ENCODE data around the gene TRNAU1AP.
"Not testable (repeated sequence)": the region's sequence is repeated elsewhere in the genome, so short reads cannot be mapped to it uniquely, and the experiment has no call there.

- TF ChIP-seq POLR2AphosphoS5 (IDR thresholded peaks at IDR 0.05; ENCODE audit: low read depth, low read length); POLR2A (IDR thresholded peaks at IDR 0.05; ENCODE audit: low read depth, low read length); TAF1 (IDR thresholded peaks at IDR 0.05; ENCODE audit: borderline replicate concordance, low read depth, low read length): not testable (repeated sequence)
Observed at GRCh38 chr1:28596276-28596675, 43.4 kb downstream of the TRNAU1AP start.
